HG02943 (cell line): Measurements from ENCODE around the gene ACTA2.

Experiments
- ATAC-seq: cut with Tn5 transposase; IDR thresholded peaks from one replicate; pipeline ENCODE4 v1.9.1; 2021; ENCODE audit warnings: mild to moderate bottlenecking, low read depth, moderate library complexity; ENCODE audit not compliant: unreplicated experiment

ACTA2 gene

GRCh38 chr10:88982366-88982765, 29.8 kb upstream of the ACTA2 start:
- no peak for ATAC-seq

GRCh38 chr10:88981435-88981834, 28.9 kb upstream of the ACTA2 start:
- no peak for ATAC-seq

DNA sequence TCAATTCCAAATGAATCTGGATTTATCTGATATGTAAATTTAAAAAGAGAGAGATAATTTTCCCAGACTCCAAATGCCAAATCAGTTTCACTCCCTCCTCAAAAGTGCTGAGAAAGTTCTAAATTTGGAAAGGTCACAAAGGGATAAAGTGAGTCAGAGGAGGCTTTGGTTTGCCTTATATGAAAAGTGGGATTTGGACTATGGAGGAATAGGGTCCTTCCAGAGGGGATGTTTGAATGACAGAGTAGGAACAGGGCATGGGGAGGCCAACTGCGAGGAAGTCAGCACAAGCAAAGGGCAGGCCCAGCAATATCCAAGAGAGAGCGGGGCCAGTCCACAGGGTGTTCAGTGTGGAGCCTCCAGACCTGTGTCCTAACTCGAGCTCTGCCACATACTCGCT, 28.2 kb upstream of the ACTA2 start:
- no peak for ATAC-seq

- no peak for ATAC-seq
These were observed 27.7 kb upstream of the ACTA2 start for GRCh38 chr10:88980247-88980646.

DNA sequence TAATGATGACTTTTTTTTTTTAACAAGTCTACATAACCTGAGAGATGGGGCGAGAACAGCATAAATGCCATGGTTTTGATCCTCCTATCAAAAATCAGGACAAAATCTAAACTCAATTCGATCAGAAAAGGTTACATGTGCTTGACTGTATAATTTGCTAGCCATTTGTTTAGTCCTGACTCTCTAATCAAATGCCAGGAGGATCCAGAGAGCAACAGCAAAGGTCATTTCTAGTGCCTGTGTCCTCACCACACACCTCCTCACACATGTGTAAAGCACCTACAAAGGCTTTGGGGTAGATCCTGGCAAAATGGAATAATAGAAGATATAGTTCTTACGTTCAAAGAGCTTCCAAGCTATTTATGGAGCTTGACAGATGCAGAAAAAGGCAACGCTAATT, 27.0 kb upstream of the ACTA2 start:
- ATAC-seq = no peak

- ATAC-seq = no peak
These were observed 26.6 kb upstream of the ACTA2 start for GRCh38 chr10:88979153-88979562.

GRCh38 chr10:88978463-88978862, 25.9 kb upstream of the ACTA2 start:
- no peak for ATAC-seq

- ATAC-seq = no peak
These were observed 22.8 kb upstream of the ACTA2 start for GRCh38 chr10:88975377-88975720.

DNA sequence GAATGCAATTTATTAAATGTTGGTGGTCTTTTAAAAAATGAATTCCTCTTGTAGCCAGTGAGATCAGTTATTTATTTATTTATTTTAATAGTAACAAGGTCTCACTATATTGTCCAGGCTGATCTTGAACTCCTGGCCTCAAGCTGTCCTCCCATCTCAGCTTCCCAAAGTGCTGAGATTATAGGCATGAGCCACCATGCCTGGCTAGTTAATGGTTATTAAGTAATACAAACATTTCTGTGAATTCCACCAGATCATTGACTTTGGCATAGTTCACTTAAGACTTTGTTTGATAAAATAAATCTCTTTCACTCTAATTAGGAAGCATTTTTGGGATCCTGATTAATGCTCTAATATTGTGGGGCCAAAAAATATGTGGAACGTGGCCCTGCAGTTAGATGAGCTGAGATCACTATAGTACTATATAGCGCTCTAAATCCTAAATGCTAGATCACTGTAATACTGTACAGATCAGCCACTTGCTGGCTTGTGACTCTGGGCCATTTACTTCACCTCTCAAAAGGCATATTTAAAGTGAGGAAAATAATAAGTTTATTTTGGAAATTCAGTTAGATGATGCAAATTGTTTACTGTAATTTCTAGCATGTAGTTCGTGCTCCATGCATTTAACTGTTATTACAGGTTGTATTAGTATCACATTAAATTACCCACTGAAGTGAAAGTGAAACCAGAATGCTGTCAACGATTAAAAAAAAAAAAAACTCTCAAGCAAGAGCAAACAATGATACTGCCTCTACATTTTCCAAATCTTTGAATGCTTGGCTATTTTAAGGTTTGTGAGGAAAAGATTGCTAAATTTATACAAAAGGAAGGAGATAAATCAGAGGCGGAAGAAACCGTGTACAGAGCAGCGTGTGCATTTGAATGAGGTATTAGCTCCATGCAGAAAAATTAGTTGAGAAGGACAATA, 22.1 kb upstream of the ACTA2 start:
- ATAC-seq = no peak

DNA sequence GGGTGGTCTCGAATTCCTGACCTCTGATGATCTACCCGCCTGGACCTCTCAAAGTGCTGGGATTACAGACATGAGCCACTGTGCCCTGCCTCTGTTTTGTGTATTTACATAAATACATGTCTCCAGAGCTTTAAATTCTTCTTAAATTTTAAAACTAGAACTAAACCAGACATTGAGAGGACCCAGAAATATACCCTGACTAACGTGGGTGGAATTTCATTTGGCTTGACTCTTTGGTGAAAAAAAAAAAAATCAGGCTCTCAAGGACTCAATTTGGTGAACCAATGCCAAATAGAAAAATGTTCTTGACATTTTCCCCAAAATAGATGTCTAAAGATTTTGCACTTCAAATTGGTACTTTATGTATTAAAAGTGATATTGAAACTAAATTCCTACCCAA, 21.4 kb upstream of the ACTA2 start:
- no peak for ATAC-seq

GRCh38 chr10:88971221-88972061, 18.9 kb upstream of the ACTA2 start:
- ATAC-seq = no peak

- ATAC-seq = no peak
These were observed 15.8 kb upstream of the ACTA2 start for GRCh38 chr10:88968391-88968790.

DNA sequence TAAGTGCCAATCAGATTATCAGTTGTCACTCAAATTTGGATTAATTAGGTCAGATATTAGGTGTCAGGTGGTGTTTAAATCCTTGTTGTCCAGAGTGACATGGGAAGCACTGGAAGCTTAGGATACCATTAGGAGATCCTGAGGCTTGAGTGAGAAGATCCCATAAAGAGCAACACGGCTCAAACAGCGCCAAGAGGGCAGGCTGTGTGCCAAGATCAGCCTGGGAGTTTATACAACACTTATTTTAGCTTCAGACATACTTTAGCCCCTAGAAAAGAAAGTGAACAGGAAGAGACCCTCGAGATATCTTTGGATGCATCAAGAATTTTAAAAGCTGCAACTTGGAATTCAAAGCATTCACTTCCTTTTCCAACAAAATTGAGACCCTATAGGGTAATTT, 14.2 kb upstream of the ACTA2 start:
- no peak for ATAC-seq

- ATAC-seq = no peak
These were observed 12.4 kb upstream of the ACTA2 start for GRCh38 chr10:88964869-88965415.

DNA sequence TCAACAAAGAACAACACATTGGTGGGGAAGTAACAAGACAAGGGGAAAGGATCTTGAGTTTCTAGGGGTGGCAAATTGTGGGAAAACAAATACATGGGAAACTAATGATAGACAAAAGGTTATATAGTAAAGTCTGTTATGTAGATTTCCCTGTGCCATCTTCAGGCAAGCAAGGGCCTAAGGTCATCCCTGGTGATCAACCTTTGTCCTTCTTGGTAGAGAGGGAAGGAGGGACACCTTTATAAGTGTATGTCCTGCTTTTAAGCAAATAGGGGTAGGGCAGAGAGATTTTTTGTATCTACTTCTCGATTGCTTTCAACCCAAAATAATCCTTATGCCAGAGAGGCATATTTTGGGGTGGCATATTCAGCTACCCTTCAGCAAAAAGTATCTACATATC, 11.8 kb upstream of the ACTA2 start:
- no peak for ATAC-seq

DNA sequence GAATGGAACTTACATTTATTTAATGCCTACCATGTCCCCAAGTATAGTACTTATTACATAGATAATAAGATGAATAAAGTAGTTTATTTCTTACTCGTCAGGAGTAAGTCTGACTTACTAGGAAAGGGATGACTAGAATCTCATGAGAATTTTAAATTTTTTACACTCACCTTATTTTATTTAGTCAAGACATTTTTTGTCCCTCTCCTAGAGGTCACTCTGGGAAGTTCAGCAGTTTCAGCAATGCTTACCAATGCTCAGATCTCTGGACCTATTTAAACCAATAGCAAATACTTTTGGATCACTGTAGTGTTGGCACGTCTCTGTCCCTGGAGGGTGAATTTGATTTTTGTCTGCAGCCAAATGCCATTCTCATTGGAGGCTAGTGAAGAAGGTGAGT, 10.7 kb upstream of the ACTA2 start:
- ATAC-seq = no peak

GRCh38 chr10:88962336-88962735, 9.8 kb upstream of the ACTA2 start:
- no peak for ATAC-seq

DNA sequence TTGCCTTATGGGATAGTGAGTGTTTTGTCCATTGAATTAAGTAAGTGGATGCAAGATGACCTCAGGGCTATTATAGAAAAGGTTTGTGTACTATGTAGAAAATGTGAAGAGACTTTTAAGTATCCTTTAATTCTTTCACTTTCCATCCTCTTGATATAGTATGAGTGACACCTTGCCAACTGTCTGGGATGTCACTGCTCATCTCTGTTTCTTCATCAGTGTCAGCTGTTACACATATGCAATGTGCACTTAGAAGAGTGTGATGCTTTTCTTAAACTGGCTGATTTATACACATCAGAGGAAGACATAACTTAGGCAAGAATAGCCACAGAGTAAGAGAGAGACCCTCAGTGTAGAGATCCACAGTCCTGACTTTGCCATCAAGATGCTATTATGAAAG, 8.7 kb upstream of the ACTA2 start:
- no peak for ATAC-seq

- ATAC-seq = no peak
These were observed 8.2 kb upstream of the ACTA2 start for GRCh38 chr10:88960802-88961201.

DNA sequence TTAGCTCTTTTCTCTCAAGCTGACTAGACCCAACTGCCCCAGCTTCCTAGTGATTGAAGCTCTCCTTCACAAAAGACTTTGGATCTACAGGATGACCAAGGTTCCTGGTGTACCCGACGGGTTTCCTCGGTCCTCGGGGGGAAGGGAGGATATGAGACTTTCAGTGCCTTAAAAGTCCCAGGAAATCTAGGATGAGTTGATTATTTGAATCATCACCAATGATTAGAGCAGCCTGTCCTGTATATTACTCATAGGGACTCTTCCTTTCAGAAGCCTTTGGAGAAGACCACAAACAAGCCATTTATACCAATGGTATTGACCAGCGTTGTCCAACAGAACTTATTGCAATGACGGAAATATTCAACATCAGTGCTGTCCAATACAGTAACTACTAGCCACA, 6.1 kb upstream of the ACTA2 start:
- no peak for ATAC-seq

- ATAC-seq = no peak
These were observed 4.8 kb upstream of the ACTA2 start for GRCh38 chr10:88957381-88957780.
